ENCODE data around the gene COL11A2. TPM values are rescaled to one million over a fixed set of nuclear protein-coding genes. Genes with fewer than 3 reads are reported as not detected.

Gene COL11A2
- total and polyA plus RNA-seq, 2 donors (not counting 3 experiments of a cell fraction or from before 2014, with no cell fraction given): 0.65 to 1.3 TPM

GRCh38 chr6:33209856-33210255 is 17.6 kb upstream of the COL11A2 start:
- H4K20me1 ChIP-seq (replicated peaks; ENCODE audit: control insufficient read depth, extremely low read depth, insufficient read depth, low read length): no peaks in the 10 kb centered on the region
- BruUV-seq (replicated peaks): no TSS peak
- TF ChIP-seq JUN (IDR thresholded peaks at IDR 0.05; ENCODE audit: borderline replicate concordance, insufficient read depth, insufficient read length, low read depth) (no peak), MAX (IDR thresholded peaks at IDR 0.05; ENCODE audit: insufficient read depth, insufficient read length) (no peak), GATA2 (IDR thresholded peaks at IDR 0.05; ENCODE audit: insufficient read depth, insufficient read length, low read depth, low read length) (no peak), EZH2 (IDR thresholded peaks at IDR 0.05; ENCODE audit: borderline replicate concordance, low read depth, low read length, severe bottlenecking) (no peak), POLR2AphosphoS5 (IDR thresholded peaks at IDR 0.05; ENCODE audit: insufficient read depth, low read depth, low read length) (no peak), CTCF (IDR thresholded peaks at IDR 0.05; ENCODE audit: extremely low read depth in 1 of 2, insufficient read depth in 1 of 2, low read depth in 1 of 2, low read length in 2 of 2) (no peak), POLR2A (IDR thresholded peaks at IDR 0.05; ENCODE audit: low read depth, low read length) (no peak), FOS (IDR thresholded peaks at IDR 0.05; ENCODE audit: borderline replicate concordance, insufficient read depth, low read length) (no peak), MYC (IDR thresholded peaks at IDR 0.05; ENCODE audit: low read depth, low read length) (no peak)
- H3K36me3 ChIP-seq (ENCODE audit: control insufficient read depth in 2 of 2, extremely low read depth in 1 of 2, insufficient read depth in 2 of 2, low read length in 2 of 2): peaks cover 0 to 3% of the 10 kb centered on the region in 2 experiments
- H3K27me3 ChIP-seq (ENCODE audit: control insufficient read depth in 2 of 2, insufficient read depth in 2 of 2, low read length in 2 of 2): peaks cover 3 to 5% of the 10 kb centered on the region in 2 experiments
- intact Hi-C loops (cut with micrococcal nuclease): no loop called here
- H3K9me1 ChIP-seq (replicated peaks; ENCODE audit: control insufficient read depth, extremely low read depth, insufficient read depth, low read length): no peaks in the 10 kb centered on the region
- H3K9me3 ChIP-seq (replicated peaks; ENCODE audit: control insufficient read depth, insufficient read depth, low read length): no peaks in the 10 kb centered on the region
- no peak for FAIRE-seq
- H3K4me3 ChIP-seq (replicated peaks in 1 of 3; ENCODE audit: insufficient read depth in 1 of 3, low read depth in 1 of 3, low read length in 3 of 3): no peak overlapping the region
- H3K27ac ChIP-seq (ENCODE audit: insufficient read depth, low read depth, low read length): no peak overlapping the region
- ChIA-PET POLR2A (no interaction called here), CTCF (interaction anchor here (2.7 kb wide), 1 partner anchor 38 kb away, joined by 29 read pairs; no protein-coding TSS in a partner anchor)
- peaks cover 21% of the 10 kb centered on the region for H3K4me1 ChIP-seq (ENCODE audit: control insufficient read depth, extremely low read depth, insufficient read depth, low read length)
- H2AFZ ChIP-seq (ENCODE audit: low read depth, low read length): no peak overlapping the region
- H3K79me2 ChIP-seq (ENCODE audit: control insufficient read depth, insufficient read depth, low read length): no peaks in the 10 kb centered on the region
- no peak overlapping the region for H3K4me2 ChIP-seq (ENCODE audit: insufficient read depth, low read length)
- dilution Hi-C loops (cut with MboI; ENCODE audit: extremely low pct_ligation_motif_present, low sequenced_read_pairs): no loop called here
- H3K9ac ChIP-seq (replicated peaks; ENCODE audit: extremely low read depth, insufficient read depth, low read length): no peak overlapping the region
- no peak for DNase-seq (ENCODE audit: low read depth, low spot score)

All from endothelial cell of umbilical vein (primary cell).